NCI-H446 treated with DMSO at 0.1 percent for 48 hours (cell line): ENCODE results near the gene DPP10.
"Not testable (repeated sequence)": the region's sequence is repeated elsewhere in the genome, so short reads cannot be mapped to it uniquely, and the experiment has no call there.

Source experiments
- DNase-seq: peaks from one replicate; lab custom pipeline; 2025; lab: John Stamatoyannopoulos, UW

Gene DPP10

DNA sequence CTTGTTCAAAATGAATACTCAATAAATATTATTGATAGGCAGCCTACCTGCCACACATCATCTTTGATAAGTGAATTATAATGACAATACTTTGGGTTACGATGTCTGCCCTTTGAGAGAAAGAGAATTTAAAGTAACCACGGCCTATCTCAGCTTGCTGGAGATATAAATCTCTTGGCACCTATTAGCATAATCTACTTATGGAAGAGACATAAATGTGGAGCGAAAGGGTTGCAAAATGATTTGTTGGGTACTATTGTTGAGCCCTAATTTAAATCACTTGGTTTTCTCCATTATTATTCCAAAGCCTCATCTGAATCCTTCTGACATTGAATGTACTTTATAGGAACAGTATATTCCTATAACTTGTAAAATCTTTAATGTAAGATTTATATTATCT is 520.1 kb downstream of the DPP10 start:
- DNase-seq = no peak

DNA sequence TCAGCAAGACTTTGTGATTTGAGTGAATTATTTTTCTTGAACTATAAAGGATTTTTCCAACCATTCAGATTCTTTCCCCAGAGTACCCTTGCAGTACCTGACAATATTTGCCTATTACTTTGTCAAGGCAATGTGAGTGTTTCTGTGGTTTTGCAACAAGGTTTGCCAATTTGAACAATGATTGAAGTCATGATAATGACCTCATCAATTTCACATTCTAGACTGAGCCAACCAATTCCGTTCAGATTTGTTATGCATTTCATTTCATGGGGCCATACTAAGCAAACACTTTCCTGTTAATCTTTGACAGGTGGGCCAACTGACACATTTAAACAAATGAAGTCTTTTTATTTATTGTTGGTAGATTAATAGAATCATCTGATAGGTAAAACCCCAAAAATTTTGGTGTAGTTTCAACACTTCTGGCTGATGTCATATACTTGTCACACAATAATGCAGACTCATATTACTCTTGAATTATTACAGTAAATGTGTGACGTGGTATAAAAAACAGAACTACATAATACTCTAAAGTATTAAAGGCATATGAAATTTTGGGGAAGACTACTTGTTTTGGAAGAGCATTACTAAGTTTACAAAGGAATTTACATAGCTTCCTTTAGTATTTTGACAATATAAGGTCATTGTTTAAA is 526.4 kb downstream of the DPP10 start:
- DNase-seq = no peak

DNA sequence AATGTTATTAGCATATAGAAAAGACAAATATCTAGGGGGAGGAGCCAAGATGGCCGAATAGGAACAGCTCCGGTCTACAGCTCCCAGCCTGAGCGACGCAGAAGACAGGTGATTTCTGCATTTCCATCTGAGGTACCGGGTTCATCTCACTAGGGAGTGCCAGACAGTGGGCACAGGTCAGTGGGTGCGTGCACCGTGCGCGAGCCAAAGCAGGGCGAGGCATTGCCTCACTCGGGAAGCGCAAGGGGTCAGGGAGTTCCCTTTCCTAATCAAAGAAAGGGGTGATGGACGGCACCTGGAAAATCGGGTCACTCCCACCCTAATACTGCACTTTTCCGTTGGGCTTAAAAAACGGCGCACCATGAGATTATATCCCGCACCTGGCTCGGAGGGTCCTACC is 561.9 kb downstream of the DPP10 start:
- DNase-seq = not testable (repeated sequence)

DNA sequence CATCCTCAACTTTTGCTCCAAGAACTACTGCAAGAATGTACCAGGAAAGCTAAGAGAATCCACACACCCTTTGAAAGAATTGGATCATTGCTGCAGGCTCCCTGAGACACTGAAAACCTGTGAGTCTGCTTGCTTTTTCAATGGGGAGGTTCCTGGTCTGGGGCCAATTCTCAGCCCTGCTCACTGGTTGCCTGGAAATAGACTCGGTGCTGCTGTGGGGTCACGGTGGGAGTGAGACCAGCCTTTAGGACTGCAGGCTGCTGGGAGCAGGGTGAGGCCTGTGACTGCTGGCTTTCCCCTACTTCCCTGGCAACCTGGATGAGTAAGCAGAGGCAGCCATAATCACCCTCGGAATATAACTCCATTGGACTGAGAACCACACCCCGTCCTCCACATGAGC is 569.3 kb downstream of the DPP10 start:
- no peak for DNase-seq

DNA sequence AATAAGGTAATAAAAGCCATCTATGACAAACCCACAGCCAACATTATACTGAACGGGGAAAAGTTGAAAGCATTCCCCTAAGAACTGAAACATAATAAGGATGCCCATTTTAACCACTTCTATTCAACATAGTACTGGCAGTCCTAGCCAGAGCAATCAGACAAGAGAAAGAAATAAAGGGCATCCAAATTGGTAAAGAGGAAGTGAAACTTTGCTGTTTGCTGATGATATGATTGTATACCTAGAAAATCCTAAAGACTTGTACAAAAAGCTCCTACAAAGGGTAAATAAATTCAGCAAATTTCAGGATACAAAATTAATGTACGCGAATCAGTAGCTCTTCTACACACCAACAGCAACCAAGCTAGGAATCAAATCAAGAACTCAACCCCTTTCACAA is 579.6 kb downstream of the DPP10 start:
- DNase-seq = not testable (repeated sequence)

DNA sequence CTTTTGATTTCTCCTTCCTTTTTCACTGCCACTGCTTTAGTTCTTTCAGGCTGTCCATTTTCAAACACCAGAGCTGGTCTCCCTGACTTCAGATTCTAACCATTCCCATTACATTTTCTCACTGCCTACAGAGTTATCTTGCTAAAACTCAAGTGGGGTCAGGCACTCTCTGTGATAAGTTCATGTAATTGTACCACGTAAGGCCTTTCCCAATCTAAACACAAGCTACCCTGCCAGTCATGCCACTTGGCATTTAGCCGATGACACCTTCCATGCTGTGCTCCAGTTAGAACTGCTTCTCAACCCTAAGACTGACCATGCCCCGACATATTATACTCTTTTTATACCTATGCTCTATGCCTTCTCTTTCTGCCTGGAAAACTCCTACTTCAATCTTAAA is 592.4 kb downstream of the DPP10 start:
- DNase-seq = no peak

DNA sequence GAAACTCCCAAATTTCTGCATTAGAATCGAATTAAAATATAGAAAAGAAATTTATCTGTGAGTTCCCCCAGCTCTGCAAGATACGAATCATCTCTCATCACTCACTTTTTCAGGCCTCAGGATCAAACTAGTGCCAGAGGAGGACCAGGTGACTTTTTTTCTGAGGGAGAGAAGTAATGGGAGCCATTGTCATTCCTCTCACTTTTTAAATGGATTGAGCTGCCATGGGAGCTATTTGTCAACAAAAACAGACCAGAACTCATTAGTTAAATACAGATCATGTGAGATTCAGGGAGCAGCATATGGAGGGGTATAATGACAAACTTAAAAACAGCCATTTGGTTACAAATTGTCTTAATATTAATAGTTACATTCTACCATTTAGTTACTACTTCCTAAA is 594.4 kb downstream of the DPP10 start:
- DNase-seq = no peak

DNA sequence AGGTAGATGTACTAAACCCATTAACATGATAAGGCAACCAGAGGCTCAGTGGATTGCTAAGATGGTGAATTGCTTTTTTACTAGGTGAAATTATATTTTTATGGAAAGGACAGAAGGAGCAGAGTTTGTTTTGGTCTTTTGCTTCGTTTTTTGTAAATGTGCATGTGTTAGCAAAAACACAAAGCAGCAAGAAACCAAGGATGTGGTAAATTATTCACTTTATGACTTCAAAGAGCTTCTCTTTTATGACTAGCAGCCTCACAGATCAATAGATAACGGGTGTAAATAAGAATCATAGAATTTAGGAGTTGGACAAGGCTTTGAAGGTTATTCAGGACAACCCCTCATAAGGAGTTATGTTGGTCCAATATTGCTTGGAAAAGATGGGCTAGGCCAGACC is 615.0 kb downstream of the DPP10 start:
- no peak for DNase-seq

- no peak for DNase-seq
These were observed 627.6 kb downstream of the DPP10 start for GRCh38 chr2:115070002-115070401.

- no peak for DNase-seq
These were observed 629.1 kb downstream of the DPP10 start for GRCh38 chr2:115071534-115071933.

GRCh38 chr2:115075800-115076199 is 633.4 kb downstream of the DPP10 start:
- DNase-seq = no peak

- DNase-seq = no peak
These were observed 635.2 kb downstream of the DPP10 start for GRCh38 chr2:115077626-115078025.

DNA sequence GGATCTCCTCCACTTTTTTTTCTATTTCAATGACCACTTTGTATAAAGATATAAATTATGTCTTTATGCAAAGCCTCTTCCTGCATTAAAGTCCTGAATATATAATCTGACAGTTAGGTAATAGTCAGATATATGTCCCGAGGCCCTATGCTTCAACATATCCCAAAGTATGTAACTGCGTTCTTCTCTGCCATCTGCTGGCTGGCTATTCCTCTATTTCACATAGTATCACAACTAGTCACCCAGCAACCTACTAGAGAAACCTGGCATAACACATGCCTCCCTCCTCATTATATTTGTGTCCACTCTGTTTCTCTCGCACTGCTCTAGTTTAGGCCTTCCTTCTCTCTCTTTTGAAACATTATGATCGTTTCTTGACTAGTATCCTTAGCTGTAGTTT is 640.8 kb downstream of the DPP10 start:
- no peak for DNase-seq

- no peak for DNase-seq
These were observed 641.3 kb downstream of the DPP10 start for GRCh38 chr2:115083711-115084110.

- DNase-seq = no peak
These were observed 642.0 kb downstream of the DPP10 start for GRCh38 chr2:115084446-115084845.

DNA sequence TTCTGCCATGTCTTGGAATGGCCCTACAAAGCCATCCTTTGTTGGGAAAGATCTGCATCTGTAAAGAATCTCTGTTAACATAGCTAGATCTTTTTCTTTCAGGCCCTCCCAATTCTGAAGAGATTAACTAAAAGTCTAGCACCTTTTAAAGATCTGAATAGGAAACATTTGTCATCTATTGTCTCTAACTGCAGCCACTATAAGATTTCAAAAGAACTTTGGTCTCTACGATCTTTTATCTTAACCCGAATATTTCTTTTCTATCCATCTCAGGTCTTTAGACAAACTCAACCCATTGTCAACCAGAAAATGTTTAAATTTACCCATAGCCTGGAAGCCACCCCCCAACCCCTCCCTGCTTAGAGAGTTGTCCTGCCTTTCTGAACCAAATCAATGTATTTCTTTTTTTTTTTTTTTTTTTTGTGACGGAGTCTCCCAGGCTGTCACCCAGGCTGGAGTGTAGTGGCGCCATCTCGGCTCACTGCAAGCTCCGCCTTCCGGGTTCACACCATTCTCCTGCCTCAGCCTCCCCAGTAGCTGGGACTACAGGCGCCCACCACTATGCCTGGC is 643.7 kb downstream of the DPP10 start:
- not testable (repeated sequence) for DNase-seq

DNA sequence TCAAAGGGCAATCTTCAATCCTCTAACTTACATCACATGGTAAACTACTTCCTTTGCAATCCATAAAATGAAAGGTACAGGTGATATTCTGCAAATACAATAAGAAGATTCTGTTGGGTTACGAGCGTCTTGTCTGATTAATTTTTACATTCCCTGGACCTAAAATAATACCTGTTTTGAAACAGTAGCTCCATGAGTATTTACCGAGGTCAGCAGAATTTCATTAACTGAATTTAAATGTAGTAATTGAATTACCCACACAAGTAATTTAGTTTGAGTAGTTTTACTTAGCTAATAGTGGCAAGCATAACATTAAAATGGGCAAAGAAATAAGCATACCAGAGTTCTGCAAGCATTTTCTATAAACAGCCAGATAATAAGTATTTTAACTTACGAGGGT is 652.0 kb downstream of the DPP10 start:
- DNase-seq = no peak

- DNase-seq = no peak
These were observed 663.5 kb downstream of the DPP10 start for GRCh38 chr2:115105966-115106365.

DNA sequence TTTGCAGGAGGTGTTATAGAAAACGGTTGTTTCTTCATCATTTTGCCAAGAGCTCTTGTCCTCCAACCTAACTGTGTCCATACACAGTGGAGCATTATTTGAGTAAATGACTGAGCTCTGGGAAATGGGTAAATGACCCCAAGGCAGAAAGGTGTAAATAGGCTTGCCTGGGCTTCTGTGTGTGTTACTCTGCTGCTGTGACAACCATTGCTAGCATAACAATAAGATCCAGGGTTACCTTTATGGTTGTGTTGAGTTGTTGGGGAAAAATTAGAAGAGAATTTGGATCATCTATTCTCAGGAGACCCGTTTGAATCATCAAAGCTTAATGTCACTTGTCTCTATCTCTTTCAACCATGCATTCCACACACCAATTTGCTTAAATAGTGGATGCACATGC is 672.7 kb downstream of the DPP10 start:
- DNase-seq = no peak

DNA sequence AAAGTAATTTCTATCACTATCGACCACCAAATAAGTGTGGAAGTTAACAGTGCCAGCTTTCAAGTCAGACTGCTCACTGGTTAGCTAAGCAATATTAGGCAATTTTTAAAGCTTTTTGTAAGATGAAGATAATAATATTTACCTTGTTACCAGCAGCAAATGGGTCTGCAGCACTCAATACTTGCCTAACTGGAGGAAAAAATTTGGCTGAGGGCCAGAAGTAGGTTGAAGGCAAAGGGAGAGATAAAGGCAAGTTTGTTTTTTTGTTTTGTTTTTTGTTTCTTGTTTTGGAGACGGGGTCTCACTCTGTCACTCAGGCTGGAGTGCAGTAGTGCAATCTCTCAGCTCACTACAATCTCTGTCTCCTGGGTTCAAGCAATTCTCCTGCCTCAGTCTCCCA is 675.9 kb downstream of the DPP10 start:
- DNase-seq = no peak

GRCh38 chr2:115119086-115119485 is 676.6 kb downstream of the DPP10 start:
- DNase-seq = no peak

- DNase-seq = no peak
These were observed 680.3 kb downstream of the DPP10 start for GRCh38 chr2:115122701-115123100.

- DNase-seq = no peak
These were observed 682.4 kb downstream of the DPP10 start for GRCh38 chr2:115124817-115125216.

DNA sequence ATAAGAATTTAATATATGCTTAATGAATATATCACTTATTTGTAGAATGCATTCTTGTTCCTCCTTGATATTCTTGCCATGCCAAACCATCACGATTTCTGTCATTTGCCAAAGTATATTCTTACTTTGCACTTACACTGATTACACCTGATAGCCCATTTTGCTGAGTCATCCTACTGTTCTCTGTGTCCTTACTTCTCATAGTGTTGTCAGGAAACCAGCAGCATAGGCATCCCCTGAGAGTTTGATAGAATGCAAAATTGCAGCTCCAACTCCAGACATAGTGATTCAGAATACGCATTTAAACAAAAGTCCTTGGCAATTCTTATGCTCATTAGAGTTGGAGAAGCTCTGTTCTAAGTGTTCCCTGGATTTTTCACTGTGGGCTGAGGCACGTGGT is 687.1 kb downstream of the DPP10 start:
- no peak for DNase-seq
